Keratinocyte (primary cell): Measurements from ENCODE around the gene FHAD1. TPM values are rescaled to one million over a fixed set of nuclear protein-coding genes. Genes with fewer than 3 reads are reported as not detected.

Source experiments
- DNase-seq: peaks from one replicate; pipeline ENCODE4 v3.0.0-alpha.2; 2011; ENCODE audit warnings: low read depth, missing footprints, low spot score
- FAIRE-seq: peaks from 2 replicates; lab custom pipeline; 2011; peaks lifted over from hg19 to GRCh38; lab: Jason Lieb, UNC
- H2AFZ ChIP-seq: 2 replicates; pipeline ENCODE4 v1.6.0; 2012; ENCODE audit warnings: low read length, control low read depth, inconsistent platforms; ENCODE audit not compliant: control insufficient read depth
- H3K27ac ChIP-seq: 2 replicates; pipeline ENCODE4 v1.5.1; 2011; ENCODE audit warnings: low read length; ENCODE audit not compliant: control insufficient read depth, insufficient read depth
- H3K27me3 ChIP-seq: 3 replicates; pipeline ENCODE4 v1.6.0; 2011; ENCODE audit warnings: low read length; ENCODE audit not compliant: control insufficient read depth, insufficient read depth; ENCODE audit errors: extremely low read depth
- H3K36me3 ChIP-seq, 2 experiments: 2 replicates in 1 of 2; 3 replicates in 1 of 2; pipeline ENCODE4 v1.5.1; 2011; ENCODE audit warnings: low read length in 2 of 2, mild to moderate bottlenecking in 1 of 2; ENCODE audit not compliant: control insufficient read depth in 2 of 2, insufficient read depth in 2 of 2; ENCODE audit errors: extremely low read depth in 1 of 2
- H3K4me1 ChIP-seq: 3 replicates; pipeline ENCODE4 v1.5.1; 2011; ENCODE audit warnings: low read length; ENCODE audit not compliant: control insufficient read depth, insufficient read depth; ENCODE audit errors: extremely low read depth
- H3K4me2 ChIP-seq: 3 replicates; pipeline ENCODE4 v1.6.0; 2011; ENCODE audit warnings: low read depth, low read length; ENCODE audit not compliant: control insufficient read depth, insufficient read depth; ENCODE audit errors: extremely low read depth
- H3K4me3 ChIP-seq, 3 experiments: fragments of 200-600 bp in 1 of 3; sonication (generic) in 1 of 3; 2 replicates in 2 of 3; 3 replicates in 1 of 3; pipeline ENCODE4 v1.5.1; 2011 to 2016; ENCODE audit warnings: low read length in 3 of 3, mild to moderate bottlenecking in 3 of 3, control low read depth in 2 of 3, inconsistent platforms in 1 of 3, low read depth in 1 of 3, mixed read lengths in 1 of 3, mixed run types in 1 of 3, moderate library complexity in 1 of 3; ENCODE audit not compliant: control insufficient read depth in 2 of 3, insufficient read depth in 2 of 3; ENCODE audit errors: extremely low read depth in 1 of 3
- H3K79me2 ChIP-seq: 2 replicates; pipeline ENCODE4 v1.6.0; 2012; ENCODE audit warnings: low read length; ENCODE audit not compliant: control insufficient read depth, insufficient read depth
- H3K9ac ChIP-seq: 3 replicates; pipeline ENCODE4 v1.6.0; 2011; ENCODE audit warnings: low read length; ENCODE audit not compliant: control insufficient read depth, insufficient read depth; ENCODE audit errors: extremely low read depth
- H3K9me1 ChIP-seq: 3 replicates; pipeline ENCODE4 v1.6.0; 2011; ENCODE audit warnings: low read length; ENCODE audit not compliant: control insufficient read depth, insufficient read depth; ENCODE audit errors: extremely low read depth
- H3K9me3 ChIP-seq: 2 replicates; pipeline ENCODE4 v1.5.1; 2012; ENCODE audit warnings: low read depth, low read length; ENCODE audit not compliant: control insufficient read depth
- H4K20me1 ChIP-seq: 3 replicates; pipeline ENCODE4 v1.6.0; 2011; ENCODE audit warnings: low read length; ENCODE audit not compliant: control insufficient read depth, insufficient read depth; ENCODE audit errors: extremely low read depth
- EZH2 ChIP-seq: IDR thresholded peaks from one replicate; pipeline ENCODE4 v1.6.1; 2012; ENCODE audit warnings: inconsistent platforms, mild to moderate bottlenecking, low read length, moderate library complexity
- dilution Hi-C: fragments of 300-500 bp; cut with MboI; formaldehyde crosslinking; loops from one replicate; pipeline ENCODE4 v1.7.0; 2020; ENCODE audit warnings: low sequenced_read_pairs; ENCODE audit not compliant: extremely low pct_ligation_motif_present
- polyA plus RNA-seq, 5 experiments: library from polyadenylated mRNA; depleted of rRNA in 3 of 5; stranded (reverse) in 3 of 5; stranded (forward) in 1 of 5; unstranded in 1 of 5; fragments of >200 nt; gene quantifications; 1 replicate in 1 of 5; 2 replicates in 3 of 5; 3 replicates in 1 of 5; pipeline versions ENCODE4 v1.2.1 to v1.2.3, GENCODE V29; 2011 to 2012; ENCODE audit warnings: missing spikeins in 2 of 5, low read depth in 1 of 5, low replicate concordance in 1 of 5
- TF ChIP-seq, protein P1 (sequence below), 3 experiments: IDR thresholded peaks in 1 of 3; conservative IDR thresholded peaks in 1 of 3; optimal IDR thresholded peaks in 1 of 3; 2 replicates in 2 of 3; 3 replicates in 1 of 3; pipeline versions ENCODE3 to v1.5.1; 2011; ENCODE audit warnings: low read length in 3 of 3, mild to moderate bottlenecking in 3 of 3, moderate library complexity in 2 of 3, control low read depth in 1 of 3, inconsistent platforms in 1 of 3; ENCODE audit not compliant: insufficient read depth in 2 of 3; ENCODE audit errors: extremely low read depth in 1 of 3

Gene FHAD1
- polyA plus RNA-seq, 1 donor (not counting 4 experiments of a cell fraction or from before 2014, with no cell fraction given): 0.09 TPM

- Histone ChIP-seq H2AFZ (no peak overlapping the region), H3K9me3 (no peaks in the 10 kb centered on the region), H3K36me3 (peaks cover 0 to 1% of the 10 kb centered on the region in 2 experiments), H3K4me3 (no peak overlapping the region), H3K9ac (no peak overlapping the region), H3K79me2 (peaks cover 24% of the 10 kb centered on the region), H3K27me3 (no peaks in the 10 kb centered on the region), H3K4me2 (peak overlapping the region; percentile 51), H4K20me1 (peaks cover 6% of the 10 kb centered on the region), H3K27ac (no peak overlapping the region), H3K9me1 (peaks cover 3% of the 10 kb centered on the region), H3K4me1 (peaks cover 15% of the 10 kb centered on the region)
- dilution Hi-C loops: no loop called here
- FAIRE-seq (no peak), DNase-seq (no peak)
- no peak for TF ChIP-seq EZH2
- TF ChIP-seq, protein P1, sequence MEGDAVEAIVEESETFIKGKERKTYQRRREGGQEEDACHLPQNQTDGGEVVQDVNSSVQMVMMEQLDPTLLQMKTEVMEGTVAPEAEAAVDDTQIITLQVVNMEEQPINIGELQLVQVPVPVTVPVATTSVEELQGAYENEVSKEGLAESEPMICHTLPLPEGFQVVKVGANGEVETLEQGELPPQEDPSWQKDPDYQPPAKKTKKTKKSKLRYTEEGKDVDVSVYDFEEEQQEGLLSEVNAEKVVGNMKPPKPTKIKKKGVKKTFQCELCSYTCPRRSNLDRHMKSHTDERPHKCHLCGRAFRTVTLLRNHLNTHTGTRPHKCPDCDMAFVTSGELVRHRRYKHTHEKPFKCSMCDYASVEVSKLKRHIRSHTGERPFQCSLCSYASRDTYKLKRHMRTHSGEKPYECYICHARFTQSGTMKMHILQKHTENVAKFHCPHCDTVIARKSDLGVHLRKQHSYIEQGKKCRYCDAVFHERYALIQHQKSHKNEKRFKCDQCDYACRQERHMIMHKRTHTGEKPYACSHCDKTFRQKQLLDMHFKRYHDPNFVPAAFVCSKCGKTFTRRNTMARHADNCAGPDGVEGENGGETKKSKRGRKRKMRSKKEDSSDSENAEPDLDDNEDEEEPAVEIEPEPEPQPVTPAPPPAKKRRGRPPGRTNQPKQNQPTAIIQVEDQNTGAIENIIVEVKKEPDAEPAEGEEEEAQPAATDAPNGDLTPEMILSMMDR (optimal IDR thresholded peaks at IDR 0.05 in 1 of 3, IDR thresholded peaks at IDR 0.05 in 1 of 3, conservative IDR thresholded peaks at IDR 0.05 in 1 of 3; ENCODE audit: extremely low read depth in 1 of 3, insufficient read depth in 2 of 3, low read length in 3 of 3): no peak
Observed at GRCh38 chr1:15207031-15207828, 39.8 kb upstream of the FHAD1 start.

GRCh38 chr1:15207829-15208429 lies 39.1 kb upstream of the FHAD1 start:
- H3K4me1 ChIP-seq: peaks cover 12% of the 10 kb centered on the region

More at GRCh38 chr1:15207829-15208429, 39.1 kb upstream of the FHAD1 start:
- Histone ChIP-seq H3K79me2 (peaks cover 29% of the 10 kb centered on the region), H3K9me1 (peaks cover 3% of the 10 kb centered on the region), H4K20me1 (peaks cover 6% of the 10 kb centered on the region), H3K9me3 (no peaks in the 10 kb centered on the region), H3K27ac (no peak overlapping the region), H3K4me3 (no peak overlapping the region), H3K4me2 (no peak overlapping the region), H3K36me3 (peaks cover 0 to 1% of the 10 kb centered on the region in 2 experiments), H3K9ac (no peak overlapping the region), H3K27me3 (no peaks in the 10 kb centered on the region), H2AFZ (no peak overlapping the region)
- dilution Hi-C loops: no loop called here
- FAIRE-seq (no peak), DNase-seq (no peak)
- TF ChIP-seq, protein P1 (optimal IDR thresholded peaks at IDR 0.05 in 1 of 3, IDR thresholded peaks at IDR 0.05 in 1 of 3, conservative IDR thresholded peaks at IDR 0.05 in 1 of 3; ENCODE audit: extremely low read depth in 1 of 3, insufficient read depth in 2 of 3, low read length in 3 of 3): no peak
- no peak for TF ChIP-seq EZH2
